ENCODE data around the gene ASB2.

ASB2 gene

GRCh38 chr14:93898081-93898611 is 78.2 kb downstream of the ASB2 start:
- DNase-seq = no peak

GRCh38 chr14:93897476-93897845 is 78.9 kb downstream of the ASB2 start:
- DNase-seq = no peak

GRCh38 chr14:93895023-93895604 is 81.3 kb downstream of the ASB2 start:
- no peak for DNase-seq

GRCh38 chr14:93893661-93894261 is 82.6 kb downstream of the ASB2 start:
- no peak for DNase-seq

GRCh38 chr14:93892923-93893558 is 83.3 kb downstream of the ASB2 start:
- DNase-seq = no peak

GRCh38 chr14:93892505-93892839 is 83.9 kb downstream of the ASB2 start:
- no peak for DNase-seq

- DNase-seq = no peak
These were observed 84.4 kb downstream of the ASB2 start for GRCh38 chr14:93891756-93892504.

- DNase-seq = no peak
These were observed 86.5 kb downstream of the ASB2 start for GRCh38 chr14:93889739-93890483.

GRCh38 chr14:93888995-93889394 is 87.4 kb downstream of the ASB2 start:
- DNase-seq = no peak

- no peak for DNase-seq
These were observed 91.4 kb downstream of the ASB2 start for GRCh38 chr14:93884950-93885349.

Measured in SIG-M5 (cell line).